Skeletal muscle tissue (tissue), 5 donors: Measurements from ENCODE around the gene DHX35. TPM values are rescaled to one million over a fixed set of nuclear protein-coding genes. Genes with fewer than 3 reads are reported as not detected.

Source experiments
- H3K27ac ChIP-seq: one replicate; pipeline ENCODE4 v1.7.0; 2013; ENCODE audit warnings: mild to moderate bottlenecking, low read depth, low read length, inconsistent platforms
- H3K27me3 ChIP-seq, 3 donors: one replicate each; pipeline ENCODE4 v1.7.0; 2013; ENCODE audit warnings: low read length in 3 of 3; ENCODE audit not compliant: control insufficient read depth in 3 of 3, insufficient read depth in 3 of 3
- H3K36me3 ChIP-seq, 3 donors: one replicate each; pipeline ENCODE4 v1.7.0; 2013; ENCODE audit warnings: low read length in 3 of 3; ENCODE audit not compliant: control insufficient read depth in 3 of 3, insufficient read depth in 3 of 3
- H3K4me1 ChIP-seq, 3 donors: one replicate each; pipeline ENCODE4 v1.7.0; 2013; ENCODE audit warnings: low read length in 3 of 3, mild to moderate bottlenecking in 3 of 3; ENCODE audit not compliant: control insufficient read depth in 3 of 3, insufficient read depth in 3 of 3
- H3K4me3 ChIP-seq, 3 donors: one replicate each; pipeline ENCODE4 v1.7.0; 2013; ENCODE audit warnings: low read length in 3 of 3
- H3K9ac ChIP-seq, 3 donors: one replicate each; pipeline ENCODE4 v1.7.0; 2013; ENCODE audit warnings: low read length in 3 of 3, mild to moderate bottlenecking in 3 of 3, moderate library complexity in 2 of 3, low read depth in 1 of 3
- H3K9me3 ChIP-seq, 3 donors: one replicate each; pipeline ENCODE4 v1.7.0; 2013; ENCODE audit warnings: low read length in 3 of 3; ENCODE audit not compliant: control insufficient read depth in 3 of 3
- small RNA-seq: library from RNA; depleted of rRNA; stranded (forward); fragments of <200 nt; gene quantifications from one replicate; pipeline ENCODE3, GENCODE V24; 2014
- total RNA-seq: library from RNA; depleted of rRNA; stranded (reverse); fragments of >200 nt; gene quantifications from one replicate; pipeline ENCODE4 v1.2.3, GENCODE V29; 2014
- donor health status: Osteomylitis.

The DHX35 gene
- total RNA-seq, 1 donor from 2014 or later = 8.4 TPM

GRCh38 chr20:39081255-39081654 lies 119.1 kb downstream of the DHX35 start:
- Histone ChIP-seq H3K4me1 (no peaks in the 10 kb centered on the region), H3K27ac (no peak overlapping the region), H3K36me3 (no peaks in the 10 kb centered on the region), H3K9ac (no peak overlapping the region), H3K9me3 (no peaks in the 10 kb centered on the region), H3K27me3 (peaks cover 0 to 10% (median 3%) of the 10 kb centered on the region in 3 donors), H3K4me3 (no peak overlapping the region)

GRCh38 chr20:39082622-39083398 lies 120.7 kb downstream of the DHX35 start:
- Histone ChIP-seq H3K27me3 (peaks cover 0 to 10% (median 3%) of the 10 kb centered on the region in 3 donors), H3K4me3 (no peak overlapping the region), H3K27ac (no peak overlapping the region), H3K9ac (no peak overlapping the region), H3K4me1 (no peaks in the 10 kb centered on the region), H3K9me3 (no peaks in the 10 kb centered on the region), H3K36me3 (no peaks in the 10 kb centered on the region)

GRCh38 chr20:39083761-39084160 lies 121.6 kb downstream of the DHX35 start:
- Histone ChIP-seq H3K36me3 (no peaks in the 10 kb centered on the region), H3K27me3 (peaks cover 0 to 10% (median 3%) of the 10 kb centered on the region in 3 donors), H3K27ac (no peak overlapping the region), H3K9me3 (no peaks in the 10 kb centered on the region), H3K4me1 (no peaks in the 10 kb centered on the region), H3K9ac (no peak overlapping the region), H3K4me3 (no peak overlapping the region)

DNA sequence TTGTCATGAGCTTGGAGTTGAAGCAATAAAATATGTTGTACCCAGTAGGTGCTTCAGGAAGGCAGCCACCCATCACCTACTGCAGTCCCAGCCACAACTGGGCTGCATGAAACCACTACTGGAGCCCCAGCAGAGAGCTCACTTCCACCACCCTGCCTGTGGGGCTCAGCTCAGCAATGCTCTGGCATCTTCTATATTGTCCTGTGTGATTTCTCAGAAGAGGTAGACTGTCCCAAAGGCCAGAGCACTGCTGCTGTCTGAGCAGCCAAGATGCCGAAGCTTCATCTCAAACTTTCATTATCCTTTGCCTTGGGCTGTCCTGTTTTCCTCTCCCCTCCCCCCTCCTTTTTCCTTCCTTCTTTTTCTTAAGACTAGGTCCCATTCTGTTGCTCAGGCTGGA lies 126.9 kb downstream of the DHX35 start:
- Histone ChIP-seq H3K9ac (no peak overlapping the region), H3K27ac (no peak overlapping the region), H3K27me3 (no peaks in the 10 kb centered on the region), H3K36me3 (no peaks in the 10 kb centered on the region), H3K4me3 (no peak overlapping the region), H3K4me1 (no peaks in the 10 kb centered on the region), H3K9me3 (no peaks in the 10 kb centered on the region)

Small RNA genes within 50 kb of the gene (small RNA-seq; reads per million reads assigned to genes)
- gene AL023803.1 = not detected

Other genes with a start within 250 kb of the DHX35 start
- not detected for gene SLC32A1, start 237.9 kb upstream of the DHX35 start, total RNA-seq
- gene ACTR5, start 213.9 kb upstream of the DHX35 start, total RNA-seq = 7.3 TPM
- gene PPP1R16B, start 156.6 kb upstream of the DHX35 start, total RNA-seq = 4.2 TPM
- 4.2 TPM for gene FAM83D, start 35.9 kb upstream of the DHX35 start, total RNA-seq